HFF-Myc (cell line): ENCODE results near the gene CAMTA1.
"Not testable (repeated sequence)": the region's sequence is repeated elsewhere in the genome, so short reads cannot be mapped to it uniquely, and the experiment has no call there.

Experiments
- DNase-seq: peaks from one replicate; pipeline ENCODE4 v3.0.0-alpha.2; 2011; ENCODE audit warnings: low read depth; ENCODE audit errors: extremely low read depth
- H3K4me3 ChIP-seq: replicated peaks from 2 replicates; pipeline ENCODE4 v1.5.1; 2011; ENCODE audit warnings: low read depth, mild to moderate bottlenecking, control low read depth, low read length
- CTCF ChIP-seq: IDR thresholded peaks from 2 replicates; pipeline ENCODE4 v1.5.1; 2012; ENCODE audit warnings: mild to moderate bottlenecking, low read depth, low read length, control low read depth; ENCODE audit errors: missing control alignments

The CAMTA1 gene

GRCh38 chr1:7409278-7409677 lies 624.0 kb downstream of the CAMTA1 start:
- no peak overlapping the region for H3K4me3 ChIP-seq
- TF ChIP-seq CTCF = no peak
- no peak for DNase-seq

GRCh38 chr1:7410156-7410555 lies 624.9 kb downstream of the CAMTA1 start:
- no peak overlapping the region for H3K4me3 ChIP-seq
- TF ChIP-seq CTCF = no peak
- DNase-seq = no peak

- DNase-seq, H3K4me3 ChIP-seq: not testable (repeated sequence)
Observed at GRCh38 chr1:7417618-7418017, 632.4 kb downstream of the CAMTA1 start.

GRCh38 chr1:7418442-7419080 lies 633.3 kb downstream of the CAMTA1 start:
- no peak for DNase-seq
- no peak overlapping the region for H3K4me3 ChIP-seq
- no peak for TF ChIP-seq CTCF

- no peak overlapping the region for H3K4me3 ChIP-seq
- DNase-seq = no peak
- no peak for TF ChIP-seq CTCF
Observed at GRCh38 chr1:7420098-7420445, 634.8 kb downstream of the CAMTA1 start.

GRCh38 chr1:7420470-7421100 lies 635.3 kb downstream of the CAMTA1 start:
- no peak overlapping the region for H3K4me3 ChIP-seq
- TF ChIP-seq CTCF = no peak
- DNase-seq = no peak

- DNase-seq = no peak
- no peak overlapping the region for H3K4me3 ChIP-seq
- TF ChIP-seq CTCF = no peak
Observed at GRCh38 chr1:7421471-7422075, 636.3 kb downstream of the CAMTA1 start.
